H54 (cell line): Measurements from ENCODE around the gene STK32A.

Experiments
- DNase-seq: peaks from one replicate; pipeline ENCODE4 v3.0.0; 2011; ENCODE audit warnings: low spot score, mixed read lengths; ENCODE audit not compliant: insufficient read length
- FAIRE-seq: peaks from 3 replicates; lab custom pipeline; 2011; peaks lifted over from hg19 to GRCh38; lab: Jason Lieb, UNC
- POLR2A ChIP-seq: IDR thresholded peaks from 2 replicates; pipeline ENCODE4 v1.6.1; 2011; ENCODE audit warnings: low read depth, mild to moderate bottlenecking, low read length

STK32A gene

DNA sequence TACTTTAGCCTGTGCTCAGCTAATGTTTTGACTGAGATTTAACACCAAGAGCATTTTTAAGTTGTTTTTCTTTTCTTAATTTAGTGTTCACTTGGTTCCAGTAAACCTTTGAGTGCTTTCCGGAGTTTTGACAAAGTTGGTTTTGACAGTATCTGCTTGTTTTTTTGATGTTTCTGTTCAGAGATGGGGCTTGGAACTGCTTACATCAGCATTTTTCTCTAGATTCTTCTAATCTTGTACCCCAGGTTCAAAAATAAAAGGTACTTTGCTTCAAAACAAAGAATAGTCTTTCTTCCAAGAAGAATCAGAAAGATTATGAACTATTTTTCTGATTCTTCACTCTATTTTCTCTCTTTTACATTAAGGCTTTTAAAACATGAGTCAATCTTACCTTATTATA lies 142.9 kb downstream of the STK32A start:
- DNase-seq (no peak), FAIRE-seq (no peak)
- no peak for TF ChIP-seq POLR2A

DNA sequence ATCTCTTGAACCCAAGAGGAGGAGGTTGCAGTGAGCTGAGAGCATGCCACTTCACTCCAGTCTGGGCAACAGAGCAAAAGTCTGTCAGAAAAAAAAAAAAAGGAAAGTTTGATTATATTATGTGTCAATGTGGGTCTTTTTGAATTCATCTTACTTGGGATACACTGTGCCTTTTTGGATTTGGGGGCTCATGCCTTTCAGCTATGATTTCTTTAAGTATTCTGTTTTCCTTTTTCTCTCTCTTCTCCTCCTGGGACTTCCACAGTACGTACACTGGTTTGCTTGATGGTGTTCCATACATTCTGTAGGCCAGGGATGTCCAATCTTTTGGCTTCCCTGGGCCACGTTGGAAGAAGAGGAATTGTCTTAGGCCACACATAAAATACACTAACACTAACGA lies 146.7 kb downstream of the STK32A start:
- no peak for DNase-seq
- TF ChIP-seq POLR2A, result no peak
- FAIRE-seq, result no peak

DNA sequence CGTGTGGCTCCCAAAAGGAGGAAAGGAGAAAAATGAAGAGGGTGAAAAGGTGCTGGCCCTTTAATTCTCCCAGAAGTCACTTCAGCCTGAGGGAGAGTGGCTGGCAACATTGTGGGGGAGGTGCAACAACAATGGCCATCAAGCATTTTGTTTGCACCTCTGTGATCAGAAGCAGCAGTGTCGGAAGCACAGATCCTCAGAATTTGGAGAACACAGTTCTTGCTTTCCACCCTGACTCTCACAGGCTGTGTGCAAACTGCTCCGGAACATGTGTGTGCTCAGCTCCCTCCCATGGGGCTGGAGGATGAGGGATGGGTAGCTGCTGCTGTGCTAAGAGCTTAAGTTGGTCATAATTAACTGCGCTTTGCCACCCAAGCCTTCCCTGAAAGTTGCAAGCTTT lies 147.9 kb downstream of the STK32A start:
- no peak for TF ChIP-seq POLR2A
- DNase-seq (no peak), FAIRE-seq (no peak)

DNA sequence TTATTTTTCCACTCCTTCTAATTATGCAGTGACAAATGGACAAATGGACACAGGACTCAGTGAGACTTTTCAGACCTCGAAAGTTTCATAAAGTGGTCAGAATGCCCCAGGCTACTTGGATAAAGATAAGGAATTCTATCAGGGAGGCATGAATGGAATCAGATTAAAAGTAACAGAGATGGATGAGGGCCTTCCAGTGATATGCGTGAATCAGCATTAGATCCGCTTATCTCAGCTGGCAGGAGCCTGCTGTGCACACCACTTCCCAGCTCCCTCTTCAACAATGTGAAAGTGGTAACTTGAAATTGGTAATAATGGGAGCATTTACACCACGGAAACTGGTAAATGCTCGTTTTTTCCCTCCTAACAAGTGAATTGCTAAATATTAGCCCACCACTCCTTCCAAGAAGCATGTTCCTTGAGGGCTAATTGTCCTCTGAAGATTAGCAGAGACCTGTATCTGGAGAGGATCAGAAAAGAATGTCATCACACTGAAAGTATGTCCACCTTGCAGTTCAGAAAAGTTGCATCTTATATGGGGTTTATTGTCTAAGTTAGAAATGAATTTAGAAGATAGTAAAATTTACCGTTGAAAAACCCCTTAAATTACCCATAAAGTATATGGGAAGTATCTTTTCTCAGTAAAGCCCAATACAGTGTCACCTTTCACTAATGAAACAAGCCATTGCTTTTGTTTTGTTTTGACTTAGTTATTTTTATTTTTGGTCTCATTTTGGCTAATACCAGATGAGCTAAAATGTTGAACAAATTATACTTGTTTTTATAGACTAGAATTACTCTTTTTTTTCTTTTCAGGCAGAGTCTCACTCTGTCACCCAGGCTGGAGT lies 149.7 kb downstream of the STK32A start:
- TF ChIP-seq POLR2A, result no peak
- FAIRE-seq (no peak), DNase-seq (no peak)

DNA sequence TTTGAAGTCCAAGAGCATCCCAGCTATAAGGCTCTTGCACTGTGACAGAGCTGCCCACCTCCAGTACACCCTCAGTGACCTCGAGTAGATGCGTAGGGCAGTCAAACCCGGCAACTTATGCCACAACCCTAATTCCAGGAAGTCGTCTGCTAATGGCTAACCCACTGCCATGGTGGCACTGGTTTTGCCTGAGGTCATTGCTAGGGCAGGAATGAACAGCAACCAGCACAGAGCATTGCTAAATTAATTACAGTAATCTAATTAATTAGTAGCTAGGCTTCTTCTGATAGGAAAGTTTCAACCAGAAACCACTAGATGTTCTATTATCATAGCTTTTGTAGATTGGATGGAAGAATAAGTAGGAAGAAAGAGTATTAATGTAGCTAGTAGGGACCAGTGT lies 152.3 kb downstream of the STK32A start:
- FAIRE-seq (no peak), DNase-seq (no peak)
- no peak for TF ChIP-seq POLR2A

DNA sequence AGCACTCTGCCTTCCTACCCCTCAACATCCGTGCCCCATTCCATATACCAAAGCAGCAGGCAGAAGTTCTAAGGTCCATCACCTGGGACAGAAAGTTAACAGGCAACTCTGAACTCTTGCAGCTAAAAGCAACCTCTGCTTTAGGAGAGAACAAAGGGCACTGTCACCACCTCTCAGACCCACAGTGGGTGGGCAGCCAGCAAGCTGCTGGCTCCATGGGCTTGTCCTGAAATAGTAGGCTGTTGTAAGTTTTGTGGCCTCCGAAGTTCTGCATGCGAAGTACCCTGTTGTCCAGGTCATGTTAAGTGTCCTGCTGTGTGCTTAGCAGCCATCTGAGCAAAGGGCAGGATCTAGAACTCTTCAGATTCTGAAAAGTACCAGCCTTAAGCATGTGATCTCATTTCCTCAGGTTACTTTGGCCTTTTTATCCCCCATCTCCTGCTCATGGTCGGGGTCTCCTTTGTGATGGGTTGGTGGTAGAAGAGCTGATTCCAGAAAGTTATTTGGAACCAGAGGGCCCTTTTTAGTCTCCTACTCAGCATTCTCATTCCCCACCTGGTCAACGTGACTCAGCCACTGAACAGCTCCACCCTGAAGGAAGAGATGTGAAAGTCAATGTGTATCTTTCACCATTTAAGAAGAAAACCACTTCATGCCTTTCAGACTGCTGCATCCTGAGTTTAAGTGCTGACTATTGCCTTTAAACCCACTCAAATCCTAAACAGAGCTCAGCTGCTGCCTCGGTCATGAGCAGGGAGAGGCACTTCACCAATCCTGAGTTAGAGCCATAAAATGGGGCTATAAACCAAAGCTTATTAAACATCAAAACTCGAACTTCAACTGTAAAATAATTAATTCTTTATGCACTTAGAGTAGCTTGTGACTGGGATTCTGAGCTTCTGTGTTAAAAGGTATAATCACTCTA lies 153.6 kb downstream of the STK32A start:
- TF ChIP-seq POLR2A, result no peak
- no peak for FAIRE-seq
- no peak for DNase-seq

DNA sequence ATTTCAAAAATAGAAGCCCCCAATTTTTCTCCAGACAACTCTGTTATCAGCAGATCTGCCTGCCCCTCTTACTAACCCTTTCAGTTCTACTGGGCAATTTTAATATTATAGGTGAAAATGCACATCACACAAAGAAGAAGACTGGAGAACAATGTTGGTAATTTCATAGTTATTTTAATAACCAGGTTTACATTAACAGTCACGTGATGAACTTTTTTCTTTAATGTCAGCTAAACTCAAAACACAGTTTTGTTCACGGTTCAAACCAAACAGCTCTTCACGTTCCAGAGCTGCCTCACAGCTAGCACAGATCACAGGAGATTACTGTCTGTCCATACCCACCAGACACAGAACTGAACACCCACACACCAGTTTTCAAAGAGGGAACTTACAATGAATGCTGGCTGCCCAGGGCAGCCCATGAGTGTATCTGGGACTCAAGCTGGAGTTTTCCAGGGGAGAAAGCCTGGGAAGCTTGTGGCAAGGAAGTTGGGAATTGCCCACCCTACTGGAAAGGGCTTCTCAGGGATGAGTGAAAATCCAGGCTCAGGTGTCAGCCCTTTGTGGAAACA lies 155.9 kb downstream of the STK32A start:
- FAIRE-seq (no peak), DNase-seq (no peak)

DNA sequence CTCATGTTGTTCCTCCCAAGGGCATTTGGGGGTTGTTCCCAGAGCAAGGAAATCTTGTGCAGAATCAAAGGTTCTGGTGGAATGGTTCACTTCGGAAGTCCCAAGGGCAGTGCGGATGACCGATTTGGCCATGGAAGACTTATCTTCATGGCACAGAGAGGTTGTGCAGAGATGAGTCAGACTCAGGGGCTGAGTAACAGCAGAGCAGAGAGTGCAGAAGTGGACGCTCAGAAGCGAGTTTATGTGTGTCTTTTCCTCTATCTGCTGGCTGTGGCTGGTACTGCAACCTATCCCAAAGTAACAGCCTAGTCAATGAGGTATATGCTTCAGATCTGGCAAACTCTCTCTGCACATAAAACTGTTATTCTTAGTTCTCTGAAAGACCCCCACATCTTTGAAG lies 157.0 kb downstream of the STK32A start:
- peak; percentile 38 for FAIRE-seq
- no peak for TF ChIP-seq POLR2A
- DNase-seq, result peak; percentile 54

More for the DNA sequence above, 155.9 kb downstream of the STK32A start:
- TF ChIP-seq POLR2A, result no peak

DNA sequence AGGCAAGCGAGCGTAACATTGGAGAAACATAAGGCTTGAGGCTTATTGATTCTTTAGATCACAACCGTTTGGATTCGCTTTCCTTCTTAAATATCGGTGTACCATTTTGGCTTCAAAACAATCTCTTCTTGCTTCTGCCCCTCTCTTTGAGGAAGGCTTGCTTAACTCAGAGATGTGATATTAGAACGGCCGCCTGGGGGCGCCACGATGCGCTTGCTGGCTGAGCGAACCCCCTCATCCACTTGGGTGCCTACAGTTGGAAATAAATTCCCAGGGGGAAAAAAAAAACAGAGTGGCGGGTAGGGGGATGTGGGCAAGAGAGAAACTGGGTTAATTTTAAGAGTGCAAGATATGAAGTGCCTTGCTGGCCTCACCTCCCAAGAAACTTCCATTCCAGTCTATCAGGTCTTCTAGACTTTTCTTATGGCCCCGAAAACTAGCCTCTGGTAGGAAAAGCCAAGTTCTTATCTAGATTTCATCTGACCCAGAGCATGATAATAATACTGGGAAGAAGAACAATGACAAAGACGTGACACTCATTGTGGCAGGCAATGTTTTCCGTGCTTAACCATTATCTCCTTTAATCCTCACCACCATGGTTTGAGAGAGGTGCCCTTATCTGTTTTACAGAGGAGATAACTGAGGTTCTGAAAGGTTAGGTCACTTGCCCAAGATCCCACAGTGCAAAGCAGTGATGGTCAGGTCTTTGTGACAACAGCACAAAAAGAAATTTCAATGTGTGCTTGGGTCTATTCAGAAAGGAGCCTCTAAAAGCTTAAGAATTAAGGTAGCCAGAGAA lies 159.2 kb downstream of the STK32A start:
- DNase-seq (no peak), FAIRE-seq (no peak)
- no peak for TF ChIP-seq POLR2A

DNA sequence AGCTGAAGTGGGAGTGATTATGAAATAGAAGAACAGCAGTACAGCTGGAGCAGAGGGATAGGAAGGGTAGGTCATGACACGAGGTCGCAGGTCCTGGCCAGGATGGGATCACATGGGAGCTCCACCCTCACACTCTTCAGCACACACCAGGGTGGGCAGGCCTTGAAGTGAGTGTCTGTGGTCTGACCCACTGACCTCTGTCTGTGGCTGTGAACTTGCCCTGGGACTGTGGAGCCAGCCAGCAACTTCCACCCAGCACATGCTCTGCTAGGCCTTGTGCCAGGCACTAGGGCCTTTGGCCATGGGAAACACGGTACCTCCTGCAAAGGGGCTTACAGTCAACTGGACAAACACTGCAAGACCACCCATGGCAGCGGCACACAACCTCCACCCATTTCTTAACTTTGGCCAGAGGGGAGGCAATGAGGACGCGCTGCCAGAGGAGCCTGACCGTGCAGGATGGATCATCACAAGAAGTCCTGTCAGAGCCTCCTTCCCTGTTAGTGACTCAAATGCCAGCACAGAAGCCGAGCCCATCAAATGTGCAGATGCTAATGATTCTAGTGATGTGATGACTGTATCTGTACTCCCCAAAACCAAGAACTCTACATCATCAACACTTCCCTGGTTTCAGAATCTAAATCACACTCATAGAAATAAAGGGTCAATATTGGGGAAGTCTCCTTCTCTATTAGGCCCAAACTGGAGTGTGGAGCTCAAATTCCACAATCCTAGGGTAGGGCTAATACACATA lies 161.4 kb downstream of the STK32A start:
- no peak for TF ChIP-seq POLR2A

DNA sequence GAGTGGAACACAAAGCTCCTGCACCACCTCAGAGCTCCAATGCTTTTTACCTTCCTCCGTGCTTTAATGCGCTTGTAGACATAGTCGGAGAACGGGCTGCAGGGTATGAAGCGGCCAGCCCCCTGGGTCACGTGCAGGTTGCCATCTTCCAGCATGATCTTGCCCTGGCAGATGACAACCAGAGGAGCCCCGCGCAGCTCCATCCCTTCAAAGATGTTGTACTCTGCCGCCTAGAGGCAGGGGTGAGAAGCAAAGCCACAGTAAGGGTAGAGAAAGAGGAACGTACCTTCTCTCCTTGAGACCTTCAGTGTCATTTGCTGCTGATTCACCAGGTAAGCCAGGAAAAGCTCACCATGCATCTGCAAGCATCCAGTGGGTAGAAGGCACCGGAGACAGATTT lies 162.8 kb downstream of the STK32A start:
- DNase-seq (no peak), FAIRE-seq (no peak)
- TF ChIP-seq POLR2A, result no peak

More for the DNA sequence above, 161.4 kb downstream of the STK32A start:
- FAIRE-seq, result no peak
- no peak for DNase-seq

DNA sequence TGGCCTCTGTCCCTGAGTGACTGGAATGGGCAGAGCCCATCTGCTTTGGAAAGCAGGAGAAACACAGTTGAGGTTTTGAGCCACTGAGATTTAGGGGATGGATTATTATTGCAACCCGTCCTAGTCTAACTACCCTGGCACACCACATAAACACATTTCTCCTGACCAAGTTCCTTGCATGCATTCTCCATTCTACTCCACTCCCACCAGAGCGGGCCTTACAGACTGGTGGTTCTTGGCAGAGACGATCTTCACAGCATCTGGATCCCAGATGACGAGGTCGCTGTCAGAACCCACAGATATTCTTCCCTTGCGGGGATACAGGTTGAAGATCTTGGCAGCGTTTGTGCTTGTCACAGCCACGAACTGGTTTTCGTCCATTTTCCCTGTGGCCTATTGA lies 164.0 kb downstream of the STK32A start:
- no peak for TF ChIP-seq POLR2A
- FAIRE-seq, result no peak
- DNase-seq, result no peak
